Chondrocyte (in vitro differentiated cells): ENCODE measurements around the gene CMTM7. TPM values are rescaled to one million over a fixed set of nuclear protein-coding genes. Genes with fewer than 3 reads are reported as not detected.

ENCODE experiments used
- DNase-seq: peaks from one replicate; pipeline ENCODE4 v3.0.0; 2021; ENCODE audit warnings: mixed read lengths, low spot score
- H3K27ac Mint-ChIP-seq: one replicate; pipeline ENCODE4 v1.8.0; 2021; ENCODE audit warnings: mild to moderate bottlenecking, moderate library complexity, mixed read lengths; ENCODE audit not compliant: unreplicated experiment
- H3K27me3 Mint-ChIP-seq: 2 replicates; pipeline ENCODE4 v1.8.0; 2021; ENCODE audit warnings: low read depth, mixed read lengths
- H3K36me3 Mint-ChIP-seq: 2 replicates; pipeline ENCODE4 v1.8.0; 2021; ENCODE audit warnings: low read depth, mixed read lengths
- H3K4me1 Mint-ChIP-seq: 2 replicates; pipeline ENCODE4 v1.8.0; 2021; ENCODE audit warnings: low read depth, mild to moderate bottlenecking, mixed read lengths
- H3K4me3 Mint-ChIP-seq: one replicate; pipeline ENCODE4 v1.8.0; 2021; ENCODE audit warnings: mild to moderate bottlenecking, moderate library complexity, mixed read lengths; ENCODE audit not compliant: unreplicated experiment
- H3K9me3 Mint-ChIP-seq: 2 replicates; pipeline ENCODE4 v1.8.0; 2021; ENCODE audit warnings: low read depth, mixed read lengths
- CTCF ChIP-seq: fragments of 200-600 bp; sonication (generic); IDR thresholded peaks from 2 replicates; pipeline ENCODE4 v1.5.0; 2021; ENCODE audit warnings: antibody characterized with exemption, mild to moderate bottlenecking, moderate library complexity
- total RNA-seq: library from RNA; stranded (reverse); gene quantifications from 3 replicates; pipeline ENCODE4 v1.2.1, GENCODE V29; 2021

Gene CMTM7
- total RNA-seq, 1 donor from 2014 or later: 8.8 TPM

GRCh38 chr3:32454731-32455608, 63.3 kb downstream of the CMTM7 start:
- Mint-ChIP-seq H3K4me3 (no peak overlapping the region), H3K27ac (no peak overlapping the region), H3K27me3 (no peaks in the 10 kb centered on the region), H3K4me1 (peaks cover 15% of the 10 kb centered on the region), H3K36me3 (peaks cover 3% of the 10 kb centered on the region), H3K9me3 (no peaks in the 10 kb centered on the region)
- no peak for TF ChIP-seq CTCF
- no peak for DNase-seq

- Mint-ChIP-seq H3K27me3 (no peaks in the 10 kb centered on the region), H3K9me3 (no peaks in the 10 kb centered on the region), H3K4me1 (peaks cover 15% of the 10 kb centered on the region), H3K27ac (no peak overlapping the region), H3K36me3 (no peaks in the 10 kb centered on the region), H3K4me3 (no peak overlapping the region)
- no peak for TF ChIP-seq CTCF
- no peak for DNase-seq
Observed at GRCh38 chr3:32455609-32456428, 64.2 kb downstream of the CMTM7 start.

DNA sequence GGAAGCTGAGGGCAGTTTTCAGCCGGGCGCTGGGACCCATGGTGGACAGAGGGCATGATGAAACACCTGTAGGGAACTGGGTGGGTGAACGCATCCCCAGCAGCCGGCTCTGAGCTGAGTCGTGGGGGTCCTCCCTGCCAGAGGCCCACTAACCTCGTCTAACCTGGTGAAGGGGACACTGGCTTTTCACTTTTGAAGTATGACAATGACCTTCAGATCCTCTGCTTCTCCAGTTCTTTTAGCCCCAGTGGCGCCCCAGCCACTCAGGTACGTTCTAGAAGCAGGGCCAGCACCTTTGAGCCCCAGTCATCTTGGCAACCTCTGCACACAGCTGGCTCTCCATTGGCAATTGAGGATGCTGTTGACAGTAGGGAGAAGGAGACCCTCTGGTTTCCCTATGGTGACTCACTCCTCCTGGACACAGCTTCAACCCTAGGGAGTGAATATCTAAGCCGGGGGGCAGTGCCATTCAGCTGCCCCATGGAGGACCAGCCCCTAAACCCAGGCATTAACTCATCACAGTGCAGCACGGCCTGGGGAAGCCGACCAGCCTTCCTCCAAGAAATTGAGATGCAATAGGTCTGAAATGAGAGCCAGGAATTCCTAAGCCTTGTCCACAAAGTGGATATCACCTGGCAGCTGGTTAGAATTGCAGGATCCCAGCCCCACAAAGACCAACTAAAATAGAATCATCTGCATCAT, 64.9 kb downstream of the CMTM7 start:
- no peak for DNase-seq
- peaks cover 15% of the 10 kb centered on the region for H3K4me1 Mint-ChIP-seq
- H3K27me3 Mint-ChIP-seq: no peaks in the 10 kb centered on the region
- no peaks in the 10 kb centered on the region for H3K9me3 Mint-ChIP-seq
- H3K4me3 Mint-ChIP-seq: no peak overlapping the region
- TF ChIP-seq CTCF: no peak
- H3K27ac Mint-ChIP-seq: no peak overlapping the region
- H3K36me3 Mint-ChIP-seq: no peaks in the 10 kb centered on the region

DNA sequence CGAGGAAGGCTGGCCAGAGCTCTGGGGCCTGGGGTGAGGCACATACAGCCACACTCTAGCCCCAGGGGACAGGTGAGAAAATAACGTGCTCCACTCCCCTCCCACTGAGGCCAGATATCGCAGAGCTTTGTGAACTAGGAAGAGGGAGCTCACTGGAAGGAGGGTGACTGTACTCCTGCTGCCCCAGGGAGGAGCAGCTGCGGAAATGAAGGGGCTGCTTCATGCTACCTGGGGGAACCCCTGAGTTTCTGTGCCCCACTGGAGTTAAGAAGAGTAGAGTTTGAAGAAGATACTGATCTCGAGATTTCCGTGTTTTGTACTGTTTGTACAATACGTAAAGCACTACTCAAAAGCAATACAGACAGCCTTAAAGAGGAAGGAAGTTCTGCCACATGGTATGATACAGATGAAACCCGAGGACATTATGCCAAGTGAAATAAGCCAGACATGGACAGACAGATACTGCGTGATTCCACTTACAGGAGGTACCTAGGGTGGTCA, 66.4 kb downstream of the CMTM7 start:
- Mint-ChIP-seq H3K36me3 (no peaks in the 10 kb centered on the region), H3K4me1 (peaks cover 15% of the 10 kb centered on the region), H3K27me3 (no peaks in the 10 kb centered on the region), H3K4me3 (no peak overlapping the region), H3K9me3 (no peaks in the 10 kb centered on the region), H3K27ac (no peak overlapping the region)
- no peak for TF ChIP-seq CTCF
- DNase-seq: no peak

DNA sequence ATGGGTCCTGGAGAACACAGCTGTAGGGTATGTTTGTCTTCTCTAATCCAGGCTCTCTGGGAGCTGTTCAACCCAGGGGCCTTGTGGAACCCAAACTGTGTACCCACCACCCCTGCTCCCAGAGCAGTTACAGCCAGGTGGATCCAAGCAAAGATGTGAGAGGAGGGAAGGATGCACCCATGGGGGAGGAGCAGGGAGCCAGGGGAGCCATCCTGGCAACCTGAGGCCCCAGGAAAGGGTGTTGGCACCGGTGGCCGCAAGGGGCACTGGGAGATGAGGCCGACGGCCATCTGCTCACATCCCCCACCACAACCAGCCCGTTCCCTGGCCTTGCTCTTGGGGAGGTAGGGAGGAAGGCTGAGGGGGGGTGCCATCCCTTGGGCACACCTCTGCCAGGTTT, 67.8 kb downstream of the CMTM7 start:
- no peak for DNase-seq
- Mint-ChIP-seq H3K36me3 (no peaks in the 10 kb centered on the region), H3K9me3 (no peaks in the 10 kb centered on the region), H3K27me3 (no peaks in the 10 kb centered on the region), H3K27ac (no peak overlapping the region), H3K4me1 (peaks cover 6% of the 10 kb centered on the region), H3K4me3 (no peak overlapping the region)
- TF ChIP-seq CTCF: no peak
